DMS 273 treated with DMSO at 0.1 percent for 48 hours (cell line): ENCODE data around the gene AGPAT2.

Experiments
- DNase-seq: peaks from one replicate; lab custom pipeline; 2025; lab: John Stamatoyannopoulos, UW

Gene AGPAT2

DNA sequence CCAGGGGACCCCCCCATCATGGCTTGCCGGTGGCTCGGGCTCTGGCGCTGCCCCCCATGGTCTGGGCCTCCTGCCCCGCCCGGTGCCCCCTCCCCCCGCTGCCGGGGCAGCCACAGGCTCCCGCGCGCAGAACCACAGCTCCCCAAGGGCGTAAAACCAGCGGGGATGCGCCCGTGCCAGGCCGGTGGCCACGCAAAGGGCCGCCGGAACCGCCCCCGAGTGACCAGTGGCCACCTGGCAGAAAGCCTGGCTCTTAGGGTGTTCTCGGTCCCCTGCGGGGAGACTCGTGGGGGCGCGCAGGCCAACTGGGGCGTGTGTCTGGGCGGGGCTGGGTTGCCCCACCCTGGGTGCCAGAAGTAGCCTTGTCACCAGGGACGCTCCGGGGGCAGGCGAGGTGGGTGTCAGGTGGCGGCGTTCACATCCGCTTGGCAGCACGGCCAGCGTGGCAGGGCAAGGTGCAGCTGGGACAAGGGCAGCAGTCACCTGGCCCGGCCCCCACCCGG, 515 bp upstream of the AGPAT2 start:
- no peak for DNase-seq

GRCh38 chr9:136686534-136686793, 793 bp downstream of the AGPAT2 start:
- DNase-seq, result no peak

GRCh38 chr9:136685790-136686533, 1.3 kb downstream of the AGPAT2 start:
- DNase-seq, result no peak

- no peak for DNase-seq
Measured at GRCh38 chr9:136685216-136685615, 2.0 kb downstream of the AGPAT2 start.

- no peak for DNase-seq
Measured at GRCh38 chr9:136684799-136685198, 2.5 kb downstream of the AGPAT2 start.

- DNase-seq, result no peak
Measured at GRCh38 chr9:136684339-136684738, 2.9 kb downstream of the AGPAT2 start.

DNA sequence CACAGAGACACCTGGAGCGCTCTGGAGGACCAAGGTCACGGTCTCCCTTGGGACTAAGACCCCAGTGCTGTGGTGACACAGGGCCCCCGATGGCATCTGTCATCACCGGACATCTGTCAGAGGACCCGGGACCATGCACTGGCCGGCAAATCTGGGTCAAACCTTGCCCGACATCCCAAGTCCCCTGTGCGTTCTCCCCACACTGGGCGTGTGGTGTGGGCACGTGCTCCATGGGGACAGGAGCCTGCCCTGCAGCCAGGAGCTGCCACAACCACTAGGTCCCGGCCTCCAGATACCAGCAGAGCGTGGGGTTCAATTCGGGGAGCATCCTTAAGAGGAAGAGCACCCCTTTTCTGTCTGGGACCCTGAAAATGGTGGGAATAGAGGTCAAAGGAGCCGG, 3.5 kb downstream of the AGPAT2 start:
- DNase-seq, result no peak

- DNase-seq, result no peak
Measured at GRCh38 chr9:136683173-136683745, 4.0 kb downstream of the AGPAT2 start.

DNA sequence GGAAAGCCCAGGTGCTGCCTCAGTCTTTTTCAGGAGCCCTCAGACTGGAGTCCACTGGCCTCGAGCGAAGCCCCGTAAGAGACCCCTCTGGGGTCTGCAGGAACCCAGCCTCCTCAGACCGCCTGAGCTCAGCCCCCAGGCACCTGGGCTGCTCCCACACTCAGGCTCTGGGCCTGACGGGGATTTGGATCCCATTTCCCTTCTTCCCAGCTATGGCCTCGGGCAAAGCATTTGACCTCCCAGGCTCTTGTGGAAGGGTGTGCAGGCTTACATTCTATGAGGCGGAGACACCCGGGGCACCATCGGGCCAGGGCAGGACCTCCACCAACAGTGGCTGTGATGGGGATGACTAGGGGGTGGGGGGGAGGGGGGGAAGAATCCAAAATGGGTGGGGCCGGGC, 4.5 kb downstream of the AGPAT2 start:
- no peak for DNase-seq

- no peak for DNase-seq
Measured at GRCh38 chr9:136681945-136682699, 5.1 kb downstream of the AGPAT2 start.

GRCh38 chr9:136681029-136681428, 6.2 kb downstream of the AGPAT2 start:
- no peak for DNase-seq

DNA sequence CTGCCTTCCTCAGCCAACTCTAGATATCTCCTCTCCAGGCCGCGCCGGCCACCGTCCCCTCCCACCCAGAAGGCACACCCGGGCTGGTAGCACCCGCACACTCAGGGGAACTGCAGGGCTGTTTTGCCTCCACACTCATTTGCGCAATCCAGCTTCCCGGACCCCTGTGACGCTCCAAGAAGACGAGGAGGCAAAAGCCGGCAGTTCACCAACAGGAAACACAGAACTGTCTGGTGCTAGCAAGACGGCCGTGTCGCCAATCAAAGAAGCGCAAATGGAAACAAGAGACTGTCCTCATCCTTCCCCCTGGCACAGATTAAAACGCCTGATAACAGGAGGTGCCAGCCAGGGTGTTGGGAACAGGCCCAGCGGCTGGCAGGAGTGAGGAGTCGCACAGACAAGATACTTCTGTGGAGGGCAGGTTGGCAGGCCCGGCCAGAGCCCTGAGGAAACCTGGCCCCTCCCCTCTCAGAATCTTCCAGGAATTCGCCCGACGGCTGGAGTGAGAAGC, 7.8 kb downstream of the AGPAT2 start:
- DNase-seq, result no peak

- no peak for DNase-seq
Measured at GRCh38 chr9:136678624-136679023, 8.6 kb downstream of the AGPAT2 start.

DNA sequence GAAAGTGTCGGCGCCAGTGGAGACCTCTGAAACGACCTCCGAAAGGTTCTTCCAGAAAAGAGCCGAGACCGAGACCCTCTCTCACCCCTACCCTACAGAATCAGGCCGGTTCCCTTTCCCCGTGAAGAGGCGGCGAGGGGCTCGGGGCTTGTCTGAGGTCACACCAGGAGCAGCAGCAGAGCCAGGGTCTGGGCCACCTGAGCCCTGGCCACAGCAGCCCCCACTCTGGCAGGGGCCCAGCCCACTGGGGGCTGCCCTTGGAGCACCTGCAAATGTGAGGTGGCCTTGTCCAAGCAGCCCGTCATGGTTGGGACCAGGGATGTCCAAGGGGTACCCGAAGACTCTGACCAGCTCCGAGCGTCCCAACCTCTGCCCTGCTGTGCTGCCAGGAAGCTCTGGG, 9.2 kb downstream of the AGPAT2 start:
- DNase-seq, result no peak

GRCh38 chr9:136676920-136677686, 10.2 kb downstream of the AGPAT2 start:
- DNase-seq, result no peak

GRCh38 chr9:136676297-136676794, 10.9 kb downstream of the AGPAT2 start:
- DNase-seq, result no peak

DNA sequence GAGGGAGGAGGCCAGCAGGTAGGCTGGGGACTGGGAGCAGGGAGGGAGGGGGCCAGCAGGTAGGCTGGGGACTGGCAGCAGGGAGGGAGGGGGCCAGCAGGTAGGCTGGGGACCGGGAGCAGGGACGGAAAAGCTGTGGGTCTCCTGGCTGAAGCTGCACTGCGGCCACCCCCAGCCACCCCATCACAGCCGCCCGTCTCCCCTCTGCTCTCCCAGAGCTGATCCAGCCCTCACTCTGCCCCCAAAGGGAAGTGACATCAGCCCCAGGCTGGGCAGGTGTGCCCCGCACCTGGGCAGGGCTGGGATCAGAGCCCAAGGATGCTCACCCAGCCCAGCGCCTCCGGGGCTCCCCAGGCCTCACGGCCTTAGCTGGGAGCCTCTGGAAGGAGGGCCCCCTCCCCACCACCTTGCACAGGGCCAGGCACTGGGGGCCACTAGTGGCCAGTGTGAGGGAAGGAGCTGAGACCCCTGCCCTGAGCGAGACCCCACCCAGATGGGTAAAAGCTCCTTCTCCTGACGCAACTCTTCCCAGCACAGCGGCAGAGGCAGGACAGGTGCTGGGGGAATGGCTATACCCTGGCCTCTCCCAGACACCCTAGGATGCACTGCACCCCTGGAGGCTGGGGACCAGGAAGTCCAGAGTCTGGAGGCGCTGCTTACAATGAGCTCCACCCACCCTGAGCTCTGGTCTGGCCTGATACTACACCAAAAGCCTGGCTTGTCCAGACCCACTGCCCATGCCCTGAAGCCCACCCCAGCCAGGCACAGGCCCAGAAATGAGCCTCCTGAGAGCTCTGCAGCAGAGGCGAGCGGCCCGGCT, 11.6 kb downstream of the AGPAT2 start:
- no peak for DNase-seq

GRCh38 chr9:136674786-136675349, 12.4 kb downstream of the AGPAT2 start:
- no peak for DNase-seq

- DNase-seq, result no peak
Measured at GRCh38 chr9:136673975-136674785, 13.1 kb downstream of the AGPAT2 start.
